IMR-90 (cell line): Measurements from ENCODE around the gene ADARB2.

Source experiments
- BHLHE40 ChIP-seq: fragments of 150-350 bp; IDR thresholded peaks from 2 replicates; pipeline ENCODE4 v1.6.1; 2016; ENCODE audit warnings: mild to moderate bottlenecking, low read depth, low read length
- CEBPB ChIP-seq: IDR thresholded peaks from 2 replicates; pipeline ENCODE4 v1.6.1; 2012; ENCODE audit warnings: low read depth, low read length, improper control_type of control experiment
- CHD1 ChIP-seq: IDR thresholded peaks from 2 replicates; pipeline ENCODE4 v1.6.1; 2012; ENCODE audit warnings: low read depth, low read length, improper control_type of control experiment
- MAZ ChIP-seq: IDR thresholded peaks from 2 replicates; pipeline ENCODE4 v1.6.1; 2012; ENCODE audit warnings: low read depth, mild to moderate bottlenecking, low read length, improper control_type of control experiment, moderate library complexity, borderline replicate concordance
- MXI1 ChIP-seq: IDR thresholded peaks from 2 replicates; pipeline ENCODE4 v1.6.1; 2012; ENCODE audit warnings: low read depth, mild to moderate bottlenecking, low read length, moderate library complexity, borderline replicate concordance
- NFE2L2 ChIP-seq: fragments of 150-350 bp; IDR thresholded peaks from 2 replicates; pipeline ENCODE4 v1.6.1; 2016; ENCODE audit warnings: low read depth, mild to moderate bottlenecking, low read length
- POLR2A ChIP-seq: IDR thresholded peaks from 2 replicates; pipeline ENCODE4 v1.6.1; 2012; ENCODE audit warnings: mild to moderate bottlenecking, low read depth, low read length
- RAD21 ChIP-seq: IDR thresholded peaks from 2 replicates; pipeline ENCODE4 v1.6.1; 2012; ENCODE audit warnings: low read length, improper control_type of control experiment
- RCOR1 ChIP-seq: IDR thresholded peaks from 2 replicates; pipeline ENCODE4 v1.6.1; 2012; ENCODE audit warnings: mild to moderate bottlenecking, low read length, improper control_type of control experiment; ENCODE audit not compliant: insufficient replicate concordance
- RFX5 ChIP-seq: IDR thresholded peaks from 2 replicates; pipeline ENCODE4 v1.8.0; 2012; ENCODE audit warnings: low read depth, mild to moderate bottlenecking, low read length, moderate library complexity
- SMC3 ChIP-seq: fragments of 150-350 bp; IDR thresholded peaks from 2 replicates; pipeline ENCODE4 v1.6.1; 2016; ENCODE audit warnings: low read depth, mild to moderate bottlenecking, antibody characterized with exemption, low read length, moderate library complexity
- TF ChIP-seq, protein P1 (sequence below): conservative IDR thresholded peaks from 2 replicates; pipeline ENCODE4 v1.5.1; 2012; ENCODE audit warnings: mild to moderate bottlenecking, low read depth, low read length, improper control_type of control experiment
- TF ChIP-seq, protein P2 (sequence below): fragments of 150-350 bp; IDR thresholded peaks from 2 replicates; pipeline ENCODE4 v1.6.1; 2016; ENCODE audit warnings: low read depth, mild to moderate bottlenecking, low read length, moderate library complexity, borderline replicate concordance

DNA sequence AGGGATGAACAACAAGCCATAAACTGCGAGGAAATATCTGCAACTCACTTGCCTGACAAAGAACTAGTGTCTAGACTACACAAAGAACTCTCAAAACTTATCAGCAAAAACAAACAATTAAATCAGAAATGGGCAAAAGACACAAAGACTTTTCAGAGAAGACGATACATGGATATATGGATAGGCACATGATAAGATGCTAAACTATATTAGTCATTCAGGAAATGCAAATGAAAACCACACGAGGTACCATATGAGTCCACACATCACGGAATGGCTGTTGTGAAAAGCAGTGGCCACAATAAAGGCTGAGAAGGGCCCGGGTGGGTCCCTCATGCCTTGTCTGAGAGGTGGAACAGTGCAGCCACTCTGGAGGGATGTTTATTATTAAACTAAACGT lies 413.4 kb downstream of the ADARB2 start:
- TF ChIP-seq, protein P1, sequence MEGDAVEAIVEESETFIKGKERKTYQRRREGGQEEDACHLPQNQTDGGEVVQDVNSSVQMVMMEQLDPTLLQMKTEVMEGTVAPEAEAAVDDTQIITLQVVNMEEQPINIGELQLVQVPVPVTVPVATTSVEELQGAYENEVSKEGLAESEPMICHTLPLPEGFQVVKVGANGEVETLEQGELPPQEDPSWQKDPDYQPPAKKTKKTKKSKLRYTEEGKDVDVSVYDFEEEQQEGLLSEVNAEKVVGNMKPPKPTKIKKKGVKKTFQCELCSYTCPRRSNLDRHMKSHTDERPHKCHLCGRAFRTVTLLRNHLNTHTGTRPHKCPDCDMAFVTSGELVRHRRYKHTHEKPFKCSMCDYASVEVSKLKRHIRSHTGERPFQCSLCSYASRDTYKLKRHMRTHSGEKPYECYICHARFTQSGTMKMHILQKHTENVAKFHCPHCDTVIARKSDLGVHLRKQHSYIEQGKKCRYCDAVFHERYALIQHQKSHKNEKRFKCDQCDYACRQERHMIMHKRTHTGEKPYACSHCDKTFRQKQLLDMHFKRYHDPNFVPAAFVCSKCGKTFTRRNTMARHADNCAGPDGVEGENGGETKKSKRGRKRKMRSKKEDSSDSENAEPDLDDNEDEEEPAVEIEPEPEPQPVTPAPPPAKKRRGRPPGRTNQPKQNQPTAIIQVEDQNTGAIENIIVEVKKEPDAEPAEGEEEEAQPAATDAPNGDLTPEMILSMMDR: no peak
- TF ChIP-seq POLR2A (no peak), SMC3 (no peak), BHLHE40 (no peak), MXI1 (no peak), RFX5 (no peak), NFE2L2 (no peak), CEBPB (no peak), RAD21 (no peak), MAZ (no peak), CHD1 (no peak), RCOR1 (no peak)
- TF ChIP-seq, protein P2, sequence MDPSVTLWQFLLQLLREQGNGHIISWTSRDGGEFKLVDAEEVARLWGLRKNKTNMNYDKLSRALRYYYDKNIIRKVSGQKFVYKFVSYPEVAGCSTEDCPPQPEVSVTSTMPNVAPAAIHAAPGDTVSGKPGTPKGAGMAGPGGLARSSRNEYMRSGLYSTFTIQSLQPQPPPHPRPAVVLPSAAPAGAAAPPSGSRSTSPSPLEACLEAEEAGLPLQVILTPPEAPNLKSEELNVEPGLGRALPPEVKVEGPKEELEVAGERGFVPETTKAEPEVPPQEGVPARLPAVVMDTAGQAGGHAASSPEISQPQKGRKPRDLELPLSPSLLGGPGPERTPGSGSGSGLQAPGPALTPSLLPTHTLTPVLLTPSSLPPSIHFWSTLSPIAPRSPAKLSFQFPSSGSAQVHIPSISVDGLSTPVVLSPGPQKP: no peak
